NOMO-1 treated with dmso at 0.1 percent for 144 hours (cell line): ENCODE results near the gene SLC26A6.

Experiments used
- DNase-seq: peaks from one replicate; lab custom pipeline; 2025; ENCODE audit not compliant: unreplicated experiment; lab: John Stamatoyannopoulos, UW

SLC26A6 gene

GRCh38 chr3:48662145-48662752 lies 27.0 kb upstream of the SLC26A6 start:
- no peak for DNase-seq

GRCh38 chr3:48661501-48662144 lies 26.4 kb upstream of the SLC26A6 start:
- DNase-seq = peak; percentile 23

DNA sequence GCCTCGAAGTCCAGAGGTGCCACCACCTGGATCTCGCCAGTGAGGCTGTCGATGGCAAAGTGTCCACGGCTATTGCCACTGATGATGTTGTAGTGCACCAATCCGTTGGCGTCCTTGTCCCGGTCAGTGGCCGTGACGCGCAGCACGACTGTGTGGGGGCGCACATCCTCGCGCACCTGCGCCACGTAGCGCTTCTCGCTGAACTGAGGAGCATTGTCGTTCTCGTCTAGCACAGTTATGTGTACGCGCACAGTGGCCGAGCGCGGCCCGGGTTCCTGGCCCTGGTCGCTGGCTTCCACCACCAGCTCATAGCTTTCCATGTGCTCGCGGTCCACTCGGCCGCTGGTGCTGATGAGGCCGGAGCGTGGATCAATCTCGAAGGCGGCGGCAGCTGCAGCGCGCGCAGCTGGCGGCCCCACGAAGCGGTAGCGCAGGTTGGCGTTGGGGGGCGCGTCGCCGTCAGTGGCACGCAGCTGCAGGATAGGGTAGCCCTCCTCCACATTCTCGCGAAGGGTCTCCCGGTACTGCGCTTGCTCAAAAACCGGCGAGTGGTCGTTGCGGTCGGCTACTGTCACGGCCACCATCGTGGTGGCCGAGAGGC lies 25.6 kb upstream of the SLC26A6 start:
- no peak for DNase-seq

DNA sequence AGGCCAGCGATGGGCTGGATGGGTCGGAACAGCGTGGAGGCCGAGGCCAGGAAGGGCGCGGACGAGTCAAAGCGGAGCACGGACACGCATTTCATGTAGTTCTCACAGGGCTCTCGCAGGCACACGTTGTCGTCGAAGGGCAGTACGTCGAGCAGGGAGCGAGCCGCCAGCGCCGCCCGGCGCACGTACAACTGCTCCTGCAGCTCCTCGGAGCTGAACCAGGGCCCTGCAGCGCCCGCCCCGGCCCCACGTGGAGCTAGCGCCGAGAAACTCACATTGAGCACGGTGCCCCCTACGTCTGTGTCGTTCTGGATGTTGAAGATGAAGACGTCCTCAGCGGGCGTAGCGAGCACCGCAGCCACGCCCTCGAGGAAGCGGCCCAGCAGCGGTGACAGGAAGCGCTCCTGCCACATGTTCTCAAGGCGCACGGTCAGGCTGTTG lies 21.6 kb upstream of the SLC26A6 start:
- peak; percentile 30 for DNase-seq

DNA sequence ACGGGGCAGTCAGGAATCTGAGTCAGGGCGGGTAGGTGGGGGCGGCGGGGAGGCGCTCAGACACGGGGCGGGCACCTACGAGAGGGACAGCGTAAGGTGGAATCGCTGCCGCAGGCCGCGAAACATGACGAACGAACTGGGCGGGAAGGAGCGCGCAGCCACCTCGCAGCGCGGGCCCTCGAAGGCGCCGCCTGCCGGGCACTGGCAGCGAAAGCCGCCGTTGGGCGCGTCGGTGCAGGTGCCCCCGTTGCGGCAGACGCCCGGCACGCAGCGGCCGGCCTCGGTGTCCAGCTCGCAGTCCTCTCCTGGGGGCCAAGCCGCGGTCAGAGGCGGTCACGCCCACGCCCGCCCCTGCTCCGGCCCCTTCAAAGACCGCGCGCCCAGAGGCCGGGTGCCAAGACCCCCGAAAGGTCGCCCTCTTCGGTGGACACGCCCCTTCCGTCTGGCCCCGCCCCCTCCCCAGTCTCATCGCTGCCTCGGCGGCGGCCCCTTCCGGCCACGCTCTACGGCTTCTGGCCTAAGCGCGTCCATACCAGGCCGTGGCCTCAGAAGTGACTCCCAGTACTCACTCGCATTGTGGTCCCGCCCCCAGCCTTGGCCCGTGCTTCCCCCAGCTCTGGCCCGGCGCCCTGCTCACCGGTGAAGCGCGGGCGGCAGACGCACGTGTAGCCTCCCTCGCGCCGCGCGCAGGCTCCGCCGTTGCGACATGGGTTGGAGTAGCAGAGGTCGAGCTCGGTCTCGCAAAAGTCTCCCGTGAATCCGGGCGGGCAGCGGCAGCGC lies 21.0 kb upstream of the SLC26A6 start:
- peak; percentile 83 for DNase-seq

- DNase-seq = no peak
Observed at GRCh38 chr3:48655606-48656005, 20.3 kb upstream of the SLC26A6 start.

DNA sequence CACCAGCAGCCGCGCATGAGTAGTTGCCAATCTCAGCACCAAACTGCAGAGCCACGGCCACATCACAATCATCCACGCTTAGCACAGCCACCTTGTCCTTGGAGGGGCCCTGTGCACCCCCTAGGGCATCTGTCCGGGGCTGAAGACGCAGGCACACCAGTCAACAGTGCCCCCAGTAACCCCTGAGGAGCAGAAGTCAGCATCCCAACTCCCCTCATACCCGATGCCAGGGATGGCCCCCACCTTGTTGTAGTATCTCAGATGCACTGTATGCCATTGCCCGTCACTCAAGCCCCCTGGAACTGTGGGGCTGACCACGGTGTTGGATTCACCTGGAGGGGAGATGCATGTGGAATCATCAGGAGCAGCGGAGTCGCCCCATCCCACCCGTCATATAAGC lies 19.8 kb upstream of the SLC26A6 start:
- DNase-seq = no peak

DNA sequence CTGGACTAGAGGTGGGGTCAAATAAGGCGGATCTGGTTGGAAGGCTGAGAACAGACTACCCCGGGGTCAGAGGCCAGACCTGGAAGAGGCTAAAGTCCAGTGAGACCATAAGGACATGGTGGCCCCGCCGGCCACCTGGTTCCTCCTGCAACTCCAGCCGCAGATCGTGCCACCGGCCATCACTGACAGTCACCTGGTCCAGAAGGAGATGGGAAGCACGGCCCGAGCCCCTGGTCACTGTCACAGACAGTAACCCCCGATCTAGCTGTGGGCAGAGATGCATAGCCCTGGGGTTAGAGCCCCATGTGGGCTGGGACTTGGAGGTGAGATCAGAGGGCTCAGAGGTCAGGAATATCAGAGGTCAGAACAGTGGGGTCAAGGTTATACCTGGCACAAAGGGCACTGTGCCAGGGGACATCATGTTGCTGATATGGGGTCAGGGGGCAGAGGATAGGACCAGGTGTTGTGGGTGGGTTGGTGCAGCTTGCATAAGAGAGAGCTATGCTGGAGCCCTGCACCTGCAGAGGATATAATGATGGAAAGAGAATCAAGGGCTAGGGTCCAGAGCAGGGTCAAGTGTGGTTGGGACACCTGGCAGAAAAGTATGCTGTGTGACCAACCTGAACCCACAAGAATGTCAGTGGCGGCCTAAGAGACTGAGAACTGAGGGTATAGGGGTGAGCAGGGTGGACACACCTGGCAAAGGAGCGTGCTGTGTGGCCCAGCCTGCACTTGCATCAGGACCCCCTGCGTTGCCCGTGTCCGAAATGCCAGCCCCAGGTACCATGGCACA lies 17.9 kb upstream of the SLC26A6 start:
- no peak for DNase-seq

DNA sequence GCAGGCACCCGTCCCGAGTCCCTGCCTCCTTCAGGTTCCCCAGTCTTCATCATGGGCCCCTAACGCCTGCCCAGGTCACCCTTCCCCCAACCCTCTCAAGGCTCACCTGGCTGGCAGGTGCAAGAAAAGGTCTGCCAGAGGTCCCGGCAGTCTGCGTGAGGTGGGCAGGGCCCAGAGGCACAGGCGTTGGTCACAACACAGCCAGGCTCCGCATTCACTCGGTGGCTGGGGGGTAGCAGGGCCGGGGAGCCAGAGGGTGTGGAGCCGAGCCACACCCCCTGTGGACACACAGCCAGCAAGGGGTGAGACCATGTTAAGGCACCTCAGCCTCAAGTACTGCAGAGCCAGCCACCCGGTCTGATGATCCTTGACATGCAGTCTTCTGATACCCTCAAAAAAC lies 16.5 kb upstream of the SLC26A6 start:
- no peak for DNase-seq

DNA sequence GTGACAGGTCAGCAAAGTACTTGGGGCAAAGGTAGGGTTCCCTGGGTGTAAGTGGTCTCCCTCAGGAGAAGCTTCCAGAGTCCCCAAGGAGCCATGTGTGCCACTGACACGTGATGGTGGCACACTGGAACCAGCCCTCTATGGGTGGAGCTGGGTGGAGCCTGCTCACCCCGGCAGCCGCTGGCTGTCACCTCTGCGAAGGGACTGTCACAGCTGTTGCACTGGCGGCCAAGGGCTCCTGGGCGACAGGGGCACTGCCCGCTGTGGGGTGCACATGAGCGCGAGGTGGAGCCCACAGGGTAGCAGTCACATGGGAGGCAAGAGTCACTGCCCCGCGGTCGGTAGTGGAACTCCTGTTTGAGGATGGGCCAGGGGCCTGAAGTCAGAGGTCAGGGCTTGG lies 15.5 kb upstream of the SLC26A6 start:
- no peak for DNase-seq

DNA sequence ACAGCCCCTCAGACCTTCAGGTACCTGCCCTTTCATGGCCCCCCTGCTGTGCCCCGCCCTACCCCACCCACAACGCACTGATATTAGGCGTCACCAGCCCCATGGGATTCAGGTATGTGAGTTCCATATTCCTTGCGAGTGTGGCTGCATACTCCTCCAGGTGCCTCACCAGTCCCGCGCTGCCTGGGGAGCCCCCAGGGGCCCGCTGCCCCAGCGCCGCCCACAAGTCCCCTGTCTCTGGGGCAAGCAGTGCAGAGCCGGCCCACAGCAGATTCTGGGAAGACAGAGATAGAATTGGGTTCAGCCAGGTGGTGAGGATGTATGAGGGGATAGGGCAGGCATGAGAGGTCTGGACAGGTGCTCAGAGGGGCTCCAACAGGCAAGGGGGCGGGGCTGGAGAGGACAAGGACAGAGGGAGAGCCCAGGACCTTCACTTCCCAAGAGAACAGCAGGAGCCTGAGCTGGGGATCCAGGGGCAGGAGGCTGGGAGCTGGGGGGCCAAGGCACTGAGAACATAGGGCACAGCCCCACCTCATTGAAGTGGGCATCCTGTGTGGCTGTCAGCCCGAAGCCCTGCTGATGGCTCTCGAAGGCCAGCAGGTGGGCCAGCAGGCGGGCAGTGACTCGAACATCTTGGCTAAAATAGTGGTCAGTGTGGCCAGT lies 13.1 kb upstream of the SLC26A6 start:
- DNase-seq = no peak

GRCh38 chr3:48647714-48648113 lies 12.5 kb upstream of the SLC26A6 start:
- DNase-seq = no peak

- DNase-seq = no peak
Observed at GRCh38 chr3:48644898-48645760, 9.9 kb upstream of the SLC26A6 start.

- DNase-seq = no peak
Observed at GRCh38 chr3:48642605-48643004, 7.3 kb upstream of the SLC26A6 start.

DNA sequence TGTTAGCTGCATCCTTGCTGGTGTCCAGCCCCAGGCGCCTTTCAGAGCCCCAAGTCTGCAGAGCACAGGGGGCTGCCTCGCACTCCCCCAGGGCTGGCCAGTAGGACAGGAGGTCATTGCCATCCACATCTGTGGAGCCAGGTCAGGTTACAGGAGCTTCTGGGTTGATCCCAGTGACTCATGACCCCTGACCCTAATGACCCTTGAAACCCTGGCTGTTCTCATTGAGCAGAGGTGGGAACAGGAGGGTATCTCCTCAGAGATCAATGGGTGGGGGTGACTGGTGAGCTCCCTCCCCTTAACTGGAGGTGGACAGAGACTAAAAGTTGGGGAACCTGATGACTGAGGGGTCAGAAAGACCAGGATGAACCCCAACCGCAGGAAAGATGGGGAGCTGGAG lies 6.1 kb upstream of the SLC26A6 start:
- no peak for DNase-seq

DNA sequence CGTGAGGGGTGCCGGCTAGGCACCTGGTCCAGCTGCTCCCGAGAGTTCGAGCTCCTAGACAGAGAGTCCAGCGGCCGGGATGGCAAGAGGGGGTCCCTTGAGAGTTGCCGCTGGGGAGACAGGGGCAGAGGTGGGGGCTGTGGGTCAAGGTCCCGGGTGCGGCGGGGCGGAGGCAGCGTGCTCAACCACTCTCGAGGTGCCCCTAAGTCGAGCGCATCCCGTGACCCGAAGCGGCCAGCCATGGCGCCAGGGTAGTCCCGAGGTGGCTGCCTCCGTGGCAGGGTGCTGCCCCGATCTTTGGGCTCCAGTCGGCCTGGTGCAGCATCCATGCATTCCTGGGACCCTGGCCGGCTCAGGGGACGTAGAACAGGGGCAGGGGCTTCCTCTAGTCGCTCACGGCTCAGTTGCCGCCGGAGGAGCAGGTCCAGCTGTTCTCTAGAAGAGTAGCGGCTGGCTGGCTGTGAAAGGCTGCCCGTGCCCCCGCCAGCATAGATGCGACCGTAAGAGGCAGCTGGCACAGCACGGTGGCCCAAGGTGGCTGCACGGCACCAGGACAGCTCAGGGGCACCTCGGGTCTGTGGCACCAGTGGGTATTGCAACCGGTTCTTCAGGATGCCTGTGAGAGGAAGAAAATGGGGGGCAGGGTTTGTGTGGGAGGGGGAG lies 4.8 kb upstream of the SLC26A6 start:
- DNase-seq = no peak

DNA sequence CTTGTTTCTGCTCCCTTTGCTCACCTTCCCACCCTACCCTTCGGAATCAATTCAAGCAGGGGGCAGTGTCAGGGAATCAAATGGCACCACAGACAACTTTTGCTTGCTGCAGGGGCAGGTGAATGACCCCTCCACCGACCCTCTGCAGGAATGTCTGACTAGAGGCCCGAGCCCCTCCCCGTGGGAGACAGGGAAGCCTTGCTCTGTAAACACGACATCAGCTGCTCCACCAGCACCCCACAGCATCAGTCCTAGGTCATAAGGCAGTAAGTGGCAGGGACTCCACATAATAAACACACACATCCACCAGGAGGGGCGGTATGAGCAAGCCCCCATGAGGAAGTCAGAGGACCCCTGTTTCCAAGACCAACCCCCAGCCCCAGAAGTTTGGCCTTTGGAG lies 2.0 kb upstream of the SLC26A6 start:
- no peak for DNase-seq

DNA sequence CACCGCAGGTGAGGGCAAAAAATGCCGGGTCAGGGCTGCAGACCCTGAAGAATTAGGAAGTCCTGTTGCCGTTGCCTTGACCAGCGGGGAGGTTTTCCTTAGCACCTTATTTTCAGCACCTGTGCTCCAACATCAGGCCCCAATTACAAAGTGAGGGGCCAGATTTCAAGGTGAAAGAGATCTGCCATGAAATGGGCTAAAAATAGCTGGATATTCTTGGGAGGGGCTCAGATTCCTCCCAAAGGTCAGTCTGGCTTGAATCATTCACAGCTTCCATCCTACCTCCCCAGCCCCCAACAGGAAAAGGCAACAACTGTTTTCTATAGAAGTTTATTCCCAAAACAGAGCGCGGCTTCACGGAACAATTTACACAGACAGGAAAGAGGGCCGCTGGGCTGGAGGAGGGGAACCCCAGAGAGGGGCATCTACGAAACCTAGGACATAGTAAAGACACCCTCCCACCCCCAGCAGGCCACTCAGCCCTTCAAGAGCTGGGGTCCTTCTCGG lies 941 bp upstream of the SLC26A6 start:
- no peak for DNase-seq

- peak; percentile 19 for DNase-seq
Observed at GRCh38 chr3:48634661-48635221, 520 bp downstream of the SLC26A6 start.
